ENCODE measurements around the gene ZNF44. TPM values are rescaled to one million over a fixed set of nuclear protein-coding genes. Genes with fewer than 3 reads are reported as not detected.

Gene ZNF44
- total RNA-seq, 2 donors from 2014 or later: 13.8 to 15.4 TPM

DNA sequence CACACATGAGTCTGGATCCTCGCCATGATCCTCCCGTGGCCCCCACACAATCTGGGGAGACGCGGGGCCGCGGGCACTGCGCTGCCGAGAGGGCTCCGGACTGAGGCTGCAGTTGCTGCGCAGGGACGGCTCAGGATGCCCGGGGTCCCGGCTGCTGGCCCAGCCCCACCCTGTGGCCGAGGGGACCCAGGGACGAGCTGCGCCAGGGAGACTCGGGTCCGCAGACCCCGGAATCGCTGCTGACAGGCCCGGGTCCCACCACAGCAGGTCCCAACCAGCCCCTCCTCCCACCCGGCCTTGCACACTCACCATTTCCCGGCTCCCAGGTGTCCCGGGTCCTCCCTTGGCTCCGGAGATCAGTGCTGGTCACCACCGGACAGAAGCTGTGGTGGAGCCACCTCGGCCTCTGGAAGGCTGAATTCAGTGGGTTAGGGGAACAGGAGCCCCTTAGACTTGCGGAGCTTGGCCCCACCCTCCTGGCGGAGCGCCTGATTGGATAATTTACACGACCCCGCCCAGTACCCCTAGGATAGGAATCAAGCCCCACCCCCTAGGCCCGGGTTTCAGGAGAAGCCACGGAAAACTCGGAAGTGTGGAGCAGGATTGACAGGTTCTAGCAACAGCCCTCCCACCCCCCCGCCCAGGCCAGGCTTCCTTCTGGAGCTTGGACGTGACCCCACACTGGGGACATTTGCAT is 57.4 kb downstream of the ZNF44 start:
- H3K27ac ChIP-seq: no peak overlapping the region
- H3K27me3 ChIP-seq: no peaks in the 10 kb centered on the region
- H3K9ac ChIP-seq (ENCODE audit: low read depth in 2 of 2, low read length in 2 of 2): no peak overlapping the region
- no peaks in the 10 kb centered on the region for H3K9me3 ChIP-seq
- no peaks in the 10 kb centered on the region for H3K36me3 ChIP-seq
- no peak for DNase-seq
- TF ChIP-seq, protein P1, sequence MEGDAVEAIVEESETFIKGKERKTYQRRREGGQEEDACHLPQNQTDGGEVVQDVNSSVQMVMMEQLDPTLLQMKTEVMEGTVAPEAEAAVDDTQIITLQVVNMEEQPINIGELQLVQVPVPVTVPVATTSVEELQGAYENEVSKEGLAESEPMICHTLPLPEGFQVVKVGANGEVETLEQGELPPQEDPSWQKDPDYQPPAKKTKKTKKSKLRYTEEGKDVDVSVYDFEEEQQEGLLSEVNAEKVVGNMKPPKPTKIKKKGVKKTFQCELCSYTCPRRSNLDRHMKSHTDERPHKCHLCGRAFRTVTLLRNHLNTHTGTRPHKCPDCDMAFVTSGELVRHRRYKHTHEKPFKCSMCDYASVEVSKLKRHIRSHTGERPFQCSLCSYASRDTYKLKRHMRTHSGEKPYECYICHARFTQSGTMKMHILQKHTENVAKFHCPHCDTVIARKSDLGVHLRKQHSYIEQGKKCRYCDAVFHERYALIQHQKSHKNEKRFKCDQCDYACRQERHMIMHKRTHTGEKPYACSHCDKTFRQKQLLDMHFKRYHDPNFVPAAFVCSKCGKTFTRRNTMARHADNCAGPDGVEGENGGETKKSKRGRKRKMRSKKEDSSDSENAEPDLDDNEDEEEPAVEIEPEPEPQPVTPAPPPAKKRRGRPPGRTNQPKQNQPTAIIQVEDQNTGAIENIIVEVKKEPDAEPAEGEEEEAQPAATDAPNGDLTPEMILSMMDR (IDR thresholded peaks at IDR 0.05): no peak
- intact Hi-C loops (cut with DNase I): no loop called here
- no peaks in the 10 kb centered on the region for H3K4me1 ChIP-seq
- H3K4me3 ChIP-seq: no peak overlapping the region

DNA sequence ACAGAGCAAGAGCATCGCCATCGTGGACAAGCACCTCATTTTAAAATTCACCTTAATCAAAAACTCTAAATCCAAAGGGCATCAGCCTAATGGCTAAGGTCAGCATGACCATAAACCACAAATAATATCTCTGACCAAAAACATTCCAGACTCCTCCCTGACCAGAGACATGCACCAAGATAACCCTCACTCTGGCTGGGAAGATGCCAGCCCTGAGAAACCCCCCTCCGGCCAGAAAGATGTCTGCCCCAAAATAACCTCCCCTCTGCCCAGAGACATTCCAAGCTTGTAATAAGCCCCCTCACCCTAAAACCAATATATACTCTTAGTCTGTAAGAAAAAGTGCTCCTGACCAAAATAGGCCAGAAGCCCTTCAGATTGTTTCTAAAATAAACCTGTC is 61.7 kb downstream of the ZNF44 start:
- no peak overlapping the region for H3K9ac ChIP-seq (ENCODE audit: low read depth in 2 of 2, low read length in 2 of 2)
- intact Hi-C loops (cut with DNase I): no loop called here
- H3K9me3 ChIP-seq: peaks cover 3% of the 10 kb centered on the region

DNA sequence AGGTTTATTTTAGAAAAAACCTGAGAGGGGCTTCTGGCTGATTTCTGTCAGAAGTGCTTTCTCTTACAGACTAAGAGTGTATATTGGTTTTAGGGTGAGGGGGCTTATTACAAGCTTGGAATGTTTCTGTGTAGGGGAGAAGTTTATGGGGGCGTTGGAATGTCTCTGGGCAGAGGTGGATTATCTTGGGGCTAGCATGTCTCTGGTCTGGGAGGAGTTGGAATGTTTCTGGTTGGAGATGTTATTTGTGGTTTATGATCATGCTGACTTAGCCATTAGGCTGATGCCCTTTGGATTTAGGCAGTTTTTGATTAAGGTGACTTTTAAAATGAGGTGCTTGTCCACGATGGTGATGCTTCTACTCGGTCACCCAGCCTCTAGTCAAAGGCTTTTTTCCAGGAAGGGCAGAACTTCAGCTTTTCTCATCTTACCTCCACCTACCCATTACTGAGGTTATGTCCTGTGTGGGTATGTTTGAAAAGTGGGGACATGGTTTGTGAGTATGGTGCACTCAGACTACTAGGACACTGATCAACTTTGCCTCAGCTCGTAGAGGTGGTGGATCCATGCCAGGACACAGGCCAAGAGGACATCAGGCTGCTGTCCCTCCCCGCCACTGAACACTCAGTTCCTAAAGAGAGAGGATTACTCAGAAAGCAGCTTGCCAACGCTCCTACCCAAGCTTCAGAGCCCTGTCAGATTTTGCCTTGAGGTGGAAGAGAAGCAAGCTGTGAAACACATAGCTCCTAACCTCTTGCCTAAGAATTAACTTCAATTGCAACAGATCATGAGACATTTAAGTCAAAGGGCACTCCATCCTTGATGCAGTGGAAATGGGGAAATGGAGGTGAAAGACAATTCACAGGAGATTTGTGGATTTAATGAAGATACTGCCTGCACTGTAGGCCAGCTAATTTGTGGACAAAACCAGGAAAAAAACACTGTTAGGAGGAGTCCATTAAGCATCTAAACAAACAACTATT is 63.6 kb downstream of the ZNF44 start:
- Histone ChIP-seq H3K27me3 (no peaks in the 10 kb centered on the region), H3K36me3 (no peaks in the 10 kb centered on the region), H3K27ac (no peak overlapping the region), H3K9me3 (peaks cover 3% of the 10 kb centered on the region), H3K9ac (ENCODE audit: low read depth in 2 of 2, low read length in 2 of 2) (no peak overlapping the region), H3K4me1 (no peaks in the 10 kb centered on the region), H3K4me3 (no peak overlapping the region)
- TF ChIP-seq, protein P1 (IDR thresholded peaks at IDR 0.05): no peak
- no peak for DNase-seq
- intact Hi-C loops (cut with DNase I): no loop called here

More for the DNA sequence above, 61.7 kb downstream of the ZNF44 start:
- no peak overlapping the region for H3K27ac ChIP-seq
- no peak for DNase-seq
- TF ChIP-seq, protein P1 (IDR thresholded peaks at IDR 0.05): no peak
- no peaks in the 10 kb centered on the region for H3K27me3 ChIP-seq
- no peak overlapping the region for H3K4me3 ChIP-seq
- H3K36me3 ChIP-seq: no peaks in the 10 kb centered on the region
- no peaks in the 10 kb centered on the region for H3K4me1 ChIP-seq

DNA sequence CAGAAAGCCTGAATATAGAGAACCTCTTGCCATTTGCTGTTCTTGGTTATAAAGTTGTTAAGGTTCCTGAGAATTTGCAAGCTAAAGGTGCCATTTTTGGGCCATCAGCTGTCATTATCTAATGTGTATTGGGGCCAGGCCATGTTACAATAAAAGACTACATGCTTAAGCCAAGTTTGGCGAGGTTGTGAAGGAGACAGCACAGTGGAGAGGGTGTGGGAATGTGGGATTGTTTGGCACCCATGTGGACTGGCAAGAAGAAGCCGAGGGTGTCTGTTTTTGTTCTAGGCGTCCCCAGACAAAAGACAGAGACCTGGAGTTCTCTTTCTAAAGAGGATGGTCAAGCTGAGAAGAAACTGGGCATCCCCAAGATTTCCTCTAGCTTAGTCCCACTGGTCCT is 64.7 kb downstream of the ZNF44 start:
- no peaks in the 10 kb centered on the region for H3K27me3 ChIP-seq
- H3K36me3 ChIP-seq: no peaks in the 10 kb centered on the region
- H3K9ac ChIP-seq (ENCODE audit: low read depth in 2 of 2, low read length in 2 of 2): no peak overlapping the region
- no peak overlapping the region for H3K4me3 ChIP-seq
- no peak for DNase-seq
- intact Hi-C loops (cut with DNase I): no loop called here
- H3K4me1 ChIP-seq: no peaks in the 10 kb centered on the region
- peaks cover 3% of the 10 kb centered on the region for H3K9me3 ChIP-seq
- TF ChIP-seq, protein P1 (IDR thresholded peaks at IDR 0.05): no peak
- H3K27ac ChIP-seq: no peak overlapping the region

DNA sequence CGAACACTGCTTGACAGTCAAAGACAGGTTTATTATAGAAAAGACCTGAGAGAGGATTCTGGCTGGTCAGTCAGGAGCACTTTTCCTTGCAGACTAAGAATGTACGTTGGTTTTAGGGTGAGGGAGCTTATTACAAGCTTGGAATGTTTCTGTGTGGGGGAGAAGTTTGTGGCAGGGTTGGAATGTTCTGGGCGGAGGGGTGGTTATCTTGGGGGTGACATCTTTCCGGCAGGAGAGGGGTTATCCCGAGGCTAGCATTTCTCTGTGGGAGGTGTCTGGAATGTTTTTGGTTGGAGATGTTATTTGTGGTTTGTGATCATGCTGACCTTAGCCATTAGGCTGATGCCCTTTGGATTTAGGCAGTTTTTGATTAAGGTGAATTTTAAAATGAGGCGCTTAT is 70.0 kb downstream of the ZNF44 start:
- TF ChIP-seq, protein P1 (IDR thresholded peaks at IDR 0.05): no peak
- Histone ChIP-seq H3K4me1 (no peaks in the 10 kb centered on the region), H3K27ac (no peak overlapping the region), H3K27me3 (no peaks in the 10 kb centered on the region), H3K9ac (ENCODE audit: low read depth in 2 of 2, low read length in 2 of 2) (no peak overlapping the region), H3K36me3 (no peaks in the 10 kb centered on the region), H3K4me3 (no peak overlapping the region), H3K9me3 (no peaks in the 10 kb centered on the region)
- DNase-seq: no peak
- intact Hi-C loops (cut with DNase I): no loop called here
